ENCODE results near the gene C1orf185. TPM values are rescaled to one million over a fixed set of nuclear protein-coding genes. Genes with fewer than 3 reads are reported as not detected.
"Not testable (repeated sequence)": the region's sequence is repeated elsewhere in the genome, so short reads cannot be mapped to it uniquely, and the experiment has no call there.

Gene C1orf185
- total RNA-seq, 1 donor from 2014 or later, result not detected

GRCh38 chr1:51137696-51138095 is 35.7 kb downstream of the C1orf185 start:
- not testable (repeated sequence) for DNase-seq

GRCh38 chr1:51139474-51139873 is 37.4 kb downstream of the C1orf185 start:
- no peak for DNase-seq

GRCh38 chr1:51147394-51147793 is 45.4 kb downstream of the C1orf185 start:
- DNase-seq, result no peak

GRCh38 chr1:51154776-51155175 is 52.7 kb downstream of the C1orf185 start:
- no peak for DNase-seq

- no peak for DNase-seq
These were observed 54.7 kb downstream of the C1orf185 start for GRCh38 chr1:51156752-51157151.

GRCh38 chr1:51157395-51157794 is 55.4 kb downstream of the C1orf185 start:
- no peak for DNase-seq

GRCh38 chr1:51158263-51158662 is 56.2 kb downstream of the C1orf185 start:
- no peak for DNase-seq

- not testable (repeated sequence) for DNase-seq
These were observed 60.5 kb downstream of the C1orf185 start for GRCh38 chr1:51162560-51162959.

GRCh38 chr1:51165540-51165939 is 63.5 kb downstream of the C1orf185 start:
- DNase-seq, result no peak

- DNase-seq, result no peak
These were observed 66.3 kb downstream of the C1orf185 start for GRCh38 chr1:51168266-51168845.

- DNase-seq, result no peak
These were observed 66.9 kb downstream of the C1orf185 start for GRCh38 chr1:51168936-51169335.

- no peak for DNase-seq
These were observed 68.3 kb downstream of the C1orf185 start for GRCh38 chr1:51170342-51170741.

- no peak for DNase-seq
These were observed 70.8 kb downstream of the C1orf185 start for GRCh38 chr1:51172811-51173210.

GRCh38 chr1:51175278-51175677 is 73.2 kb downstream of the C1orf185 start:
- no peak for DNase-seq

GRCh38 chr1:51177988-51178387 is 76.0 kb downstream of the C1orf185 start:
- not testable (repeated sequence) for DNase-seq

GRCh38 chr1:51188230-51188629 is 86.2 kb downstream of the C1orf185 start:
- no peak for DNase-seq

- peak; percentile 14 for DNase-seq
These were observed 87.5 kb downstream of the C1orf185 start for GRCh38 chr1:51189421-51190073.

- DNase-seq, result no peak
These were observed 88.9 kb downstream of the C1orf185 start for GRCh38 chr1:51190961-51191360.

GRCh38 chr1:51192213-51192843 is 90.3 kb downstream of the C1orf185 start:
- peak; percentile 68 for DNase-seq

GRCh38 chr1:51193564-51193963 is 91.5 kb downstream of the C1orf185 start:
- DNase-seq, result no peak
